Measurements from ENCODE around the gene ZNF175. TPM values are rescaled to one million over a fixed set of nuclear protein-coding genes. Genes with fewer than 3 reads are reported as not detected.

Gene ZNF175
- total RNA-seq, 2 donors from 2014 or later: 3.0 to 4.6 TPM

DNA sequence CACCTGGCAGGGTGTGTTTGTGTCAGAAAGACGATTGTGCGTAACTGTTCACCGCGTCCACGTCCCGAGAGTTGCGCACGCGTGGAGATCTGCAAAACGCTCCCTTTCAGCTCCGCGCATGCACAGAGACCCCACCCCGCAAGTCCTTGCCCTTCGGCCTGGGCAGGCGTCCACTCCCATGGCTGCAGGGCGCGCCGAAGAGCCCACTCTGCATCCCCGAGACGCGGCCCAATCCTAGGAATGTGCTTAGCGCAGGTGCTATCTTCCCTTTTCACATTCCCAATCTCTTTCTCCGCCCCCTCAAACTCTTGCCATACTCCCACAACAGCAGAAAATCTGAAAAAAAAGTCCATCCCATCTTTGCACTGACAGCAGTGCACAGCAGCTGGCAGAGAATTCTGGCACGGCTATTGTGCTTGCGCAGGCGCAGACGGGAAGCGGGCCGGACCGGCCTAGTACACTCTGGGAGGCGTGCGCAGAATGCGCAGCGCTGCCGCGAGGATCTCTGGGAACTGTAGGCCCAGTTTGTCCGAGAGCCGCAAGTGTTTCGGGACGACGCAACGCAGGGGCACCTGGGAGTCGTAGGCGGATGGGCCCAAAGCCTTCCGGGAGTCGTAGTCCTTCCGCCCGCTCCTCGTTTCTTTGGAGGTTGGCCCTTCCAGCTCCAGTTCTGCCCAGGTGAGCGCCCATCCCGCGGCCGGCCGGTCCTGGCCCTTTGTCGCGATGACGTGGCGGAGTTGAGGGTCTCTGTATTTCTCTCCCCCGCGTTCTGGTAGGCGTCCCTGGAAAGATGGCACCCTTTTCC is 23.1 kb downstream of the ZNF175 start:
- Histone ChIP-seq H3K36me3 (no peaks in the 10 kb centered on the region), H3K4me3 (peak overlapping the region; percentile 58 to 70), H3K9me3 (no peaks in the 10 kb centered on the region), H3K27me3 (no peaks in the 10 kb centered on the region), H3K4me1 (peaks cover 0 to 17% of the 10 kb centered on the region in 2 donors), H3K27ac (peak overlapping the region; percentile 41 to 67)
- peak; percentile 96 for DNase-seq (ENCODE audit: low spot score)
- TF ChIP-seq, protein P1, sequence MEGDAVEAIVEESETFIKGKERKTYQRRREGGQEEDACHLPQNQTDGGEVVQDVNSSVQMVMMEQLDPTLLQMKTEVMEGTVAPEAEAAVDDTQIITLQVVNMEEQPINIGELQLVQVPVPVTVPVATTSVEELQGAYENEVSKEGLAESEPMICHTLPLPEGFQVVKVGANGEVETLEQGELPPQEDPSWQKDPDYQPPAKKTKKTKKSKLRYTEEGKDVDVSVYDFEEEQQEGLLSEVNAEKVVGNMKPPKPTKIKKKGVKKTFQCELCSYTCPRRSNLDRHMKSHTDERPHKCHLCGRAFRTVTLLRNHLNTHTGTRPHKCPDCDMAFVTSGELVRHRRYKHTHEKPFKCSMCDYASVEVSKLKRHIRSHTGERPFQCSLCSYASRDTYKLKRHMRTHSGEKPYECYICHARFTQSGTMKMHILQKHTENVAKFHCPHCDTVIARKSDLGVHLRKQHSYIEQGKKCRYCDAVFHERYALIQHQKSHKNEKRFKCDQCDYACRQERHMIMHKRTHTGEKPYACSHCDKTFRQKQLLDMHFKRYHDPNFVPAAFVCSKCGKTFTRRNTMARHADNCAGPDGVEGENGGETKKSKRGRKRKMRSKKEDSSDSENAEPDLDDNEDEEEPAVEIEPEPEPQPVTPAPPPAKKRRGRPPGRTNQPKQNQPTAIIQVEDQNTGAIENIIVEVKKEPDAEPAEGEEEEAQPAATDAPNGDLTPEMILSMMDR (IDR thresholded peaks at IDR 0.05): no peak

- Histone ChIP-seq H3K4me1 (peaks cover 0 to 17% of the 10 kb centered on the region in 2 donors), H3K27ac (peak overlapping the region in 1 of 2 donors; percentile 67)
- no peak for DNase-seq (ENCODE audit: low spot score)
These were observed 23.7 kb downstream of the ZNF175 start for GRCh38 chr19:51594774-51595109.

GRCh38 chr19:51595190-51596175 is 24.4 kb downstream of the ZNF175 start:
- Histone ChIP-seq H3K4me3 (peak overlapping the region in 1 of 2 donors; percentile 70), H3K27ac (no peak overlapping the region), H3K9me3 (no peaks in the 10 kb centered on the region), H3K27me3 (peaks cover 0 to under 1% of the 10 kb centered on the region in 2 donors), H3K4me1 (peaks cover 0 to 17% of the 10 kb centered on the region in 2 donors), H3K36me3 (no peaks in the 10 kb centered on the region)
- TF ChIP-seq, protein P1 (IDR thresholded peaks at IDR 0.05): no peak
- no peak for DNase-seq (ENCODE audit: low spot score)

More at GRCh38 chr19:51594774-51595109, 23.7 kb downstream of the ZNF175 start:
- Histone ChIP-seq H3K27me3 (no peaks in the 10 kb centered on the region), H3K9me3 (no peaks in the 10 kb centered on the region), H3K4me3 (peak overlapping the region; percentile 58 to 70), H3K36me3 (no peaks in the 10 kb centered on the region)
- TF ChIP-seq, protein P1 (IDR thresholded peaks at IDR 0.05): no peak

DNA sequence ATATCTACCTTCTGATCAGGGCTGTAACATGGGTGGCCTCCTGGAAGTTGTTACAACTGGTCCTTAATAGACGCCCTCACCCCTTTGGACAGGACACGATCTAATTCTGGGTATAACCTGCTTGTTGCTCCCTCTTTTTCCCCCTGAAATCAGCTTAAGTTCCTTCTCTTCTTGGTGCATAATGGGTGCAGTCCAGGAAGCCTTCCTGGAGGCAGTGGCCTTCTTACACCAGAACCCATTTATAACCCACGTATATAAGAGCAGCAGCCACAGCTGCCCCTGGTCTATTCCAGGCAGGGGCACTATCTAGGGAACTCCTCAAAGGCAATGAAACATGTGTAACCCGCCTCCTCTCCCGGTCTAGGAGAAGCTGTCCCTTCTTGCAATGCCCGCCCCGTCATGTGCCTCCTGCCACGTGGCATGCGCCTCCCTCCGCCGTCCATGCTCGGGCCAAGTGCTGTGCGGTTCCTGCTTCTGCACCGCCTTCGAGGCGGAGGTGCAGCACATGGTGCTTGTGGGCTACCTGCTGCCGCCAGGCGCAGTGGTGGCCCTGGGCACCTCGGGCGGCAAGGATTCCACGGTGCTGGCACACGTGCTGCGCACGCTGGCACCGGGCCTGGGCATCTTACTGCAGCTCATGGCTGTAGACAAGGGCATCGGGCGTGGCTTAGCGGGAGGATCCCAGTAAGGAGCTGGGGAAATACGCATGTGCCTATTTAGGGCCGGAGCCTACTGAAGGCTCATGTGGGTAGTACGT is 27.3 kb downstream of the ZNF175 start:
- Histone ChIP-seq H3K27me3 (peaks cover 0 to 5% of the 10 kb centered on the region in 2 donors), H3K4me3 (no peak overlapping the region), H3K27ac (no peak overlapping the region), H3K4me1 (peaks cover 0 to 15% of the 10 kb centered on the region in 2 donors), H3K9me3 (no peaks in the 10 kb centered on the region), H3K36me3 (no peaks in the 10 kb centered on the region)
- no peak for DNase-seq (ENCODE audit: low spot score)
- TF ChIP-seq, protein P1 (IDR thresholded peaks at IDR 0.05): no peak

DNA sequence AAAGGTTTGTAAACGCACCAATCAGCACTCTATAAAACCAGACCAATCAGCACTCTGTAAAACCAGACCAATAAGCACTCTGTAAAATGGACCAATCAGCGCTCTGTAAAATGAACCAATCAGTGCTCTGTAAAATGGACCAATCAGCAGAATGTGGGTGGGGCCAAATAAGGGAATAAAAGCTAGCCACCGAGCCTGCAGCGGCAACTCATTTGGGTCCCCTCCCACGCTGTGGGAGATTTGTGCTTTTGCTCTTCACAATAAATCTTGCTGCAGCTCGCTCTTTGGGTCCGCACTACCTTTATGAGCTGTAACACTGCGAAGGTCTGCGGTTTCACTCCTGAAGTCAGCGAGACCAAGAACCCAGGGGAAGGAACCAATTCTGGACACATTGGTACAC is 28.0 kb downstream of the ZNF175 start:
- Histone ChIP-seq H3K4me1 (peaks cover 0 to 8% of the 10 kb centered on the region in 2 donors), H3K36me3 (no peaks in the 10 kb centered on the region), H3K27ac (no peak overlapping the region), H3K4me3 (no peak overlapping the region), H3K9me3 (no peaks in the 10 kb centered on the region), H3K27me3 (peaks cover 0 to 5% of the 10 kb centered on the region in 2 donors)
- DNase-seq (ENCODE audit: low spot score): no peak
- TF ChIP-seq, protein P1 (IDR thresholded peaks at IDR 0.05): no peak

Measured in right atrium auricular region (tissue), 2 donors.